Astrocyte of the spinal cord (primary cell): ENCODE measurements around the gene SLC7A6.

Experiments
- DNase-seq: peaks from one replicate; pipeline ENCODE4 v3.0.0; 2011; ENCODE audit warnings: low read depth, low spot score
- H3K4me3 ChIP-seq: 2 replicates; pipeline ENCODE4 v1.5.1; 2011; ENCODE audit warnings: low read depth, mild to moderate bottlenecking, low read length, moderate library complexity
- CTCF ChIP-seq: IDR thresholded peaks from 2 replicates; pipeline ENCODE4 v1.5.1; 2012; ENCODE audit warnings: low read depth, mild to moderate bottlenecking, low read length, inconsistent platforms
- in situ Hi-C: cut with HindIII; loops from 2 replicates; pipeline ENCODE4 v1.10.0; 2017; ENCODE audit warnings: low sequenced_read_pairs

The SLC7A6 gene

GRCh38 chr16:68282064-68282452 is 17.7 kb downstream of the SLC7A6 start:
- no peak for TF ChIP-seq CTCF
- in situ Hi-C loops, result no loop called here
- H3K4me3 ChIP-seq, result no peak overlapping the region
- DNase-seq, result no peak

GRCh38 chr16:68283346-68283745 is 19.0 kb downstream of the SLC7A6 start:
- no peak overlapping the region for H3K4me3 ChIP-seq
- DNase-seq, result no peak
- no peak for TF ChIP-seq CTCF
- in situ Hi-C loops, result no loop called here

- TF ChIP-seq CTCF, result no peak
- DNase-seq, result no peak
- H3K4me3 ChIP-seq, result no peak overlapping the region
- in situ Hi-C loops, result no loop called here
These were observed 19.7 kb downstream of the SLC7A6 start for GRCh38 chr16:68283801-68284598.

- no peak overlapping the region for H3K4me3 ChIP-seq
- in situ Hi-C loops, result no loop called here
- no peak for DNase-seq
- TF ChIP-seq CTCF, result no peak
These were observed 20.5 kb downstream of the SLC7A6 start for GRCh38 chr16:68284847-68285246.

- in situ Hi-C loops, result no loop called here
- H3K4me3 ChIP-seq, result no peak overlapping the region
- no peak for DNase-seq
- TF ChIP-seq CTCF, result no peak
These were observed 21.4 kb downstream of the SLC7A6 start for GRCh38 chr16:68285683-68286082.

GRCh38 chr16:68286153-68287074 is 22.1 kb downstream of the SLC7A6 start:
- in situ Hi-C loops, result no loop called here
- DNase-seq, result no peak
- H3K4me3 ChIP-seq, result no peak overlapping the region
- no peak for TF ChIP-seq CTCF
